HG02970 (cell line): ENCODE data around the gene ST8SIA1.

Experiments used
- ATAC-seq: cut with Tn5 transposase; IDR thresholded peaks from one replicate; pipeline ENCODE4 v1.9.1; 2021; ENCODE audit warnings: mild to moderate bottlenecking, moderate library complexity, moderate number of reproducible peaks; ENCODE audit not compliant: unreplicated experiment, low FRiP score

Gene ST8SIA1

DNA sequence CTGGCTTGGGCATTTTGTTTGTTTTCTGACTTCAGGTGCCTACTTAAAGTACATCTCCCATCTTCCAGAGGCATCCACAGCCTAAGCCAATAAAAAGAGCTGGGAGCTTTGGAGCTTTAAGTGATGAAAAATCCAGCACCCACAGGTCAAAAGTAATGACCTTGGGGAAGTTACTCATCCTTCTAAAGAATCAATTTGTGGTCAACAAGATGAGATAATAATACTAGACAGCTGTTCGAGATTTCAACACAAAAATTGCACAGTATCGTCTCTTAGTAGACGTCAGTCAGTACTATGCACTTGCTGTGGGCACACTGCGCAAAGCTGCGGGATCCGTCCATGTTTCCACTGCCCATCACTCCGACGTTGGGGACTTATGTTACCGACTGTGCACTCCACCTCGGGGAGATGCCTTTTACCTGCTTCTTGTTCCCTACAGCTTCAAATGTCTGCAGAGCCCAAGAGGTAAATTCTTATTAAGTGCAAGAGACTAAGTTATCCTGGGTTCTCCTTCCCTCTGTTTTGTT is 1.3 kb downstream of the ST8SIA1 start:
- ATAC-seq: no peak

DNA sequence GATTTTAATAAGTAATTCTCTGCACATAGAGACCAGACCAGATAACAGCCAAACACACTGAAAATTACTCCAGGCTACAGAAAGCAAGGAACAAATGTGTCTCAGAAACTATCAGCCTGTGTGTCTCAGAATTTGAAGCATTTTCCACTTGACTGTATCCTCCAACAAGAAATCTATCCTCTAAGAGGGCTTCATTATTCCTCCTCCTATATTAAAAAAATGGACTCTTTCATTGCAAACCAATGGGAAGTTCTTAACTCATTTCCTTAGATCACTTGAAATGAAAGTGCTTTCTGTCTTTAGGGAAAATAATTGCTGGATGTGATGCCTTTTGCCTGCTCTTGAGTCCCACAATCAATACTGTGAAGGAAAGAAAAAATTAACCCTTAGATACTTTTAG is 2.3 kb downstream of the ST8SIA1 start:
- no peak for ATAC-seq

DNA sequence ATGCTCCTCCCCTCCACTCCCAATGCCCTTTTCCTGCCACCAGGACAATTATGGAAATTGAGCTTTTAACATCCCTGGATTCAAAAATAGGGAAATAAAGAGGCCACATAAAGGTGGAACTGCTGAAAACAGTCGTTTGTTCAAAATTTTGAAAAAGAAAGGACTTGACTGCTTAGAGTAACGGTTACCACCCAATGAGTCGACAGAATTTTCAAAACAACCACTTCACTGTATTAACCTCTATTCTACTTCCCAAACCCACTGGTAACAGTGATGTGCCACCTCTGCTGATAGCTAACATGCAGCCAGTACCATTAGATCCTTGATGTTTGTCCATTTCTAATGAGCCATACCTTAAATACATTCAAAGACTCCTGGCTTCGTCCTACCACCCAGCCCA is 4.9 kb downstream of the ST8SIA1 start:
- no peak for ATAC-seq

- no peak for ATAC-seq
Measured at GRCh38 chr12:22325218-22325617, 9.3 kb downstream of the ST8SIA1 start.

DNA sequence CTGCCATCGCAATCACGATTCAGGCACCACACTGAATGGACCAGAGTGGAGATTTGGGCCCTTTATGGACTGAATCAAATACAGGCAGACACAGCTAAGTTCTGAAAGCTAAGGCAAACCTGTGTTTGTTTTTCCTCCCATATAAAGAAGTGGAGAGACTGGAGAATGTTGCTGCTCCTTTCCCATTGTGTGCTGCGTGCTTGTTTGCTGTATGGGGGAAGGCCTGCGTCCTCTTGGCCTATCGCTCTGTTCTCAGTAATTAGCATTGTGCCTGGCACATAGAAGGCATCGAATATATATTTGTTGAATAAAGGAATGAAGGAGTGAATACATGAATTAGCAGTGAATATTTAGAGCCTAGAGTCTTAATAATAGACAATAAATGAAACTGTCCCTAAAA is 12.4 kb downstream of the ST8SIA1 start:
- no peak for ATAC-seq

- no peak for ATAC-seq
Measured at GRCh38 chr12:22321638-22322037, 12.9 kb downstream of the ST8SIA1 start.

GRCh38 chr12:22321018-22321605 is 13.4 kb downstream of the ST8SIA1 start:
- no peak for ATAC-seq

DNA sequence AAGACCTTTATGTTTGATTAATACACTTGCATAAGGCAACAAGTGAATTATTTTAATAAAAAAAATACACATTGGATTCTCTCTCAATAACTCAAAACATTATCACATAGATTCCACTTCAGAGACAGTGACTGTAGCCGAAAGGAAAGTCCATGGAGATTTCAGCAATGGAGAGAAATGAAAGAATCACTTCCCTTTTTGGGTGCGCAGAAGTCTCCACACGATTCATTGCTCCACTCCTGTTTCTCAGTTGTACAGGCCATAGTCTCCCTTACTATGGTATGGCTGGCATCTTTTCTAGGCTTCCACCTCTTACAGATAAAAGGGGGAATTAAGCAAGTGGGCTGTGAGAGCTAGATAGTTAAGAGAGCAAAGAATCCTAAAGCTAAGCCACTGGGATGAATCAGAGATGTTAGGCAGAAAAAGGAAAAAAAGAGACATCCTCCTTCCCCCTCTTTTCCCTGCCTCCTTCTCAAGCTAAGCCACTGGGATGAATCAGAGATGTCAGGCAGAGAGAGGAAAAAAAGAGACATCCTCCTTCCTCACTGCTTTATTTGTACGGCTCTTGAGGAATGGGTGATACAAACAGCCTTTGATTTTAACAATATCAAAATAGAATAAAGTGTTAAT is 16.3 kb downstream of the ST8SIA1 start:
- no peak for ATAC-seq

DNA sequence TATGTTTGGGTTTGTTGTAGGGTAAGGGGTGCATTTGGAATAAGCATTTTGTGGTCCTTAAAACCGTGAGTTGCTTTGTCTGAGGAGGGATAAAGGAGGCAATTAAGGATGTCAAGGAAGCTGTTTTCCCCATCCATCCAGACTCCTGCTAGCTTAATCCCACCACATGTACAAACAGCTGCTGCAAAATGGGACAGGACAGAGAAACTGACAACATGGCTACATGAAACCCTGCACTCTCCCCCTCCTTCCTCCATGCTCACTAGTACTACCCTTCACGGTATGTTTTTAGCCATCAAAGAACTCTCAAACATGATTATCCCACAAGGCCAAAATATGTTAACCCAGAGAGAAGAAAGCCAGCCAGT is 20.6 kb downstream of the ST8SIA1 start:
- ATAC-seq: no peak

DNA sequence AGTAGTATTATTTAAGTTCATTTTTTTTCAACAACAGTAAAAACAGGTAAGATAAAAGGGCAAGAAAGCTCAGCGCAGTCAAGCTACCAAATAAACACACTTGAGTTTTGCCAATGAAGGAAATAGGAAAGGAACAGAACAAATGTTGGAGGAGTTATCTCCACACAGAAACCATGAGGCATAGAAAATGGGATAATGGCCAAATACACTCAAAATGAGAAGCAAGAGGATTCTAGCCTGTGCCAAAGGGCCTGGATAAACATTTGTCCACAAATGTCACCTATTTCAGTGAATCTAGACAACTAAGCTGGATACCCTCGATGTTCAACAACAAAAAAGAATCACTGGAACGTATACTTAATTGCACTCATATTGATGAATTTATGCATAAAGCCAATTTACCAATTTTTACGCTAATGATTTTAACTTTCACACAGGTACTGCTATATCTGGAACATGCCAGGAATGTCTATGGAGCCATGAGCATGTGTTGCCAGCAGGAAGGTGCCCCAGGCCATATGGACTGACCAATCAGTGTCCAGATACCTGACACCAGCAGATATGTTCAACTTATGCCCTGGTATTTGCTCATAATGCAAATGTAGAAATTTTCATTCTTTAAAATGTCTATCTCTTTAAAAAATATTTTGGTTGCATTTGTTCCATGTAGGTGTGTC is 21.1 kb downstream of the ST8SIA1 start:
- ATAC-seq: no peak

DNA sequence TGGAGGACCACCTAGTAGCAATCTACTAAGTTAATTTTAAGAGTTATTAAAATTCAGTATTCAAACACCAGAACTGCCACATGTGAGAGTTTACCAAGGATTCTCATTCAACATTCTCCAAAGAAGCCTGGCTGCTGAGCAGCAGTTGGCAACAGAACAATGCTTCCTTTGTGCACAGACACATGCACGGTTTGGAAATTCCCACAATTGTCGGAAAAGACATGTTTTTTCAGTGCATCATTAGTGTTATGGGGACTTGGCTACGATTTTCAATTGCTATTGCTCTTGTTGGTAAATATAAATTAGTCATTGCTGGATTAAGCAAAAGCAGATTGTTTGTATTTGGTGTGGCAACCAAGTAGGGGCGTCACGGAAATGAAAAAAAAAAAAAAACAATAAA is 22.2 kb downstream of the ST8SIA1 start:
- ATAC-seq: no peak

GRCh38 chr12:22310709-22311108 is 23.8 kb downstream of the ST8SIA1 start:
- ATAC-seq: no peak

DNA sequence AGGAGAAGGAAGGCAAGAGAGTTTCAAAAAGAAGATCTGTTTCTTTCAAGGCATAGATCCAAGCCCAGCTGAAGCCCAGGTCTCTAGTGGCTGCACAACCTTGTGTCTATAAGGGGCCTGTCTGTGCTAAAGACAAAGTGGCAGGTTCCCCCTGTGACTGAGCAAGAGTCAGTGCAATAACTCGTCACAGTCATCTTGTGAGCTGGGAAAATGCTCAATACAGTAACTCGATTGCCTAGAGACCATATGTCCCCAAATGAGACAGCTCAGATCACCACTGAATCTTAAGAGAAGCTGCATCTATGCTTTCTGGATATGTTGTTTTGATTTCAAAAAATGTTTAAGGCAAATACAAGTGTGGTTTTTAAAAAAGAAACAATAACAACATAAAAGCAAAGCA is 24.2 kb downstream of the ST8SIA1 start:
- ATAC-seq: no peak

GRCh38 chr12:22307811-22308210 is 26.7 kb downstream of the ST8SIA1 start:
- ATAC-seq: no peak

- ATAC-seq: no peak
Measured at GRCh38 chr12:22306311-22306710, 28.2 kb downstream of the ST8SIA1 start.

- ATAC-seq: no peak
Measured at GRCh38 chr12:22304341-22304740, 30.2 kb downstream of the ST8SIA1 start.

GRCh38 chr12:22299294-22299912 is 35.1 kb downstream of the ST8SIA1 start:
- no peak for ATAC-seq

DNA sequence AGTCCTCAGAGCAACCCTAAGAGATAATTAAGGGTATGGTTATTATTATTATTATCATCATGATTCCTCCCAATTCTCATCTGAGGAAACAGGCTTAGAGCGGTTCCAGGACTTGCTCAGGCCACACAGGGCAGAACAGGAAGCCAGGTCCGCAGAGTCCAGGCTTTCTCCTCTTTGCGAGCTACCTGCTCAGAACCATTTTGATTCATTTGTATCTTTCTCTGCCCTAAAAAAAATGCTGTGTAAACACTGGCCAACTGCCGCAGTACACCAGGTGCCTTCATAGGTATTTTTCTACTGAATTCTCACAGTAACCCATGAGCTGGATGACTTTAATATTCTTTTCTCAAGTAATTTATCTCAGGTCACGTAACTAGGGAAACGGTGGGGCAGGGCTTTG is 45.3 kb downstream of the ST8SIA1 start:
- ATAC-seq: no peak

DNA sequence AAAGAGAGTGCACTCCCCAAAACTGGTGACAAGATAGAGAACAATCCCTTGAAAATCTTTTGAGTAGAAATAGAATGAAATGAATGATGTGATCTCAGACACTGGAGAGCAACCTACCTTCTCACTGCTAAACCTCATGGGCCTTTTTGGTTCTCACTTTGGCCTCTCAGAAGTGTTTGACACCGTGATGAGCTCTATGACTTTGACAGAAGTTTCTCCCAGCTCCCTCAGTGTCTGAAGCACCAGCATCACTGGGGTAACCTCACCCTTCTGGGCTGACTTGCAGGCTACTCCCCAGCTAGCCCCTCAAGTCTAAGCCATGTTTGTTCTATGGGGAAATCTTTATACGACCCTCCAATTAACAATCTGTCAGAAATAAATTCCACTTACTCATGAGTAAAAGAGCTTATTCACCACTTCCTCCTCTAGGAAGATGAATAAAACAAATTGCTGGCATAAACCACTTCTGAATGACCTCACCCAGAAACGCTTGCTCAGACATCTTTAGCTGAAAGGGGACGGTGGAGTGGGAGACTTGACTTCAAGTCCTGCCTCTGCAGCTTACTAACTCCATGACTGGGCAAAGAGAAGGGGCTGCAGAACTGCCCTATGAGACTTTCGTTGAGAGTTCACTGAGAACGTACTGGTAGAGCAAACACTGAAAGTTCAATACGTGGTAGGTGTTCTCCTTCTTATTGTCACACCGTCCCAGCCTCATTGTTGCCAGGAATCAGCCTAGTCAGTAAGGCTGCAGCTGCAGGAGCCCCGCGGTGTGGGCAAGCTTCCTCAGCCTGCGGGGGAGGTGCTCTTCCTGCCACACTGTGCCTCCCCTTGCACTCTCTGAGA is 46.5 kb downstream of the ST8SIA1 start:
- no peak for ATAC-seq

- ATAC-seq: no peak
Measured at GRCh38 chr12:22287101-22287500, 47.4 kb downstream of the ST8SIA1 start.

DNA sequence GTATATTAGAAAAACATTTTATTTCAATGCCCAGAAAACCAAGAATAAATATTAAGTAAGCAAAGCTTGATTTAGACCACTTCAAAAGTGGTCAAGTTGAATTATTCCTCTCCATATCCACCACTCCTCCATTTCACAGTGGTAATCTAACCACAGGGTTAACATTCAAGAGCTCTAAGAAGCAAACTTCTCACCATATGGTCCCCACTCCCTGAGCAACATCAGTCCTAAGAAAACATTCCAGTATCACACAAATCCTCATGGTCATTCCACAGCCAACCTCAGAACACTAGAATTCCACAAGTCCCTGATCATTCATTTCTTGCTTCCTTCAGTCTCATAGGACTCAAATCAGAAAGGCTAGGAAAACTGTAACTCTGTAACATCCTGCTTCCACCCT is 47.9 kb downstream of the ST8SIA1 start:
- no peak for ATAC-seq
